Lower leg skin (tissue), 4 donors: ENCODE data around the gene RXYLT1. TPM values are rescaled to one million over a fixed set of nuclear protein-coding genes. Genes with fewer than 3 reads are reported as not detected.

Experiments used
- DNase-seq, 2 donors: peaks; one replicate each; pipeline ENCODE4 v3.0.0-alpha.2; 2019; ENCODE audit warnings: low spot score in 2 of 2
- H3K4me3 ChIP-seq: fragments of 200-600 bp; sonication (generic); 2 replicates; pipeline ENCODE4 v1.5.1; 2017; ENCODE audit warnings: mild to moderate bottlenecking, low read depth; ENCODE audit not compliant: poor library complexity, severe bottlenecking
- POLR2A ChIP-seq, 2 donors: fragments of 450-650 bp; IDR thresholded peaks; one replicate each; pipeline ENCODE4 v1.6.1; 2016 to 2017; ENCODE audit warnings: antibody characterized with exemption in 2 of 2, mild to moderate bottlenecking in 1 of 2, moderate library complexity in 1 of 2
- WGBS, 2 donors: methylation state at CpG; one replicate each; pipeline ENCODE4 v1.1.5; 2018; 5-methylcytosine and 5-hydroxymethylcytosine counted together
- intact Hi-C: fragments of 100-400 bp; cut with DNase I; formaldehyde crosslinking; loops from one replicate; pipeline ENCODE4 v1.15.0; 2023; ENCODE audit warnings: low total_unique reads
- total RNA-seq, 4 donors: library from RNA; depleted of rRNA; stranded (reverse); fragments of >200 nt; gene quantifications; one replicate each; pipeline ENCODE4 v1.1.0, GENCODE V29; 2016
- TF ChIP-seq, protein P1 (sequence below), 3 donors: fragments of 450-650 bp; IDR thresholded peaks; one replicate each; pipeline ENCODE4 v1.5.1; 2016; ENCODE audit warnings: antibody characterized with exemption in 3 of 3, mild to moderate bottlenecking in 3 of 3, moderate library complexity in 2 of 3

Gene RXYLT1
- total RNA-seq, 4 donors from 2014 or later: 10.1 to 16.4 (median 14.7) TPM

DNA sequence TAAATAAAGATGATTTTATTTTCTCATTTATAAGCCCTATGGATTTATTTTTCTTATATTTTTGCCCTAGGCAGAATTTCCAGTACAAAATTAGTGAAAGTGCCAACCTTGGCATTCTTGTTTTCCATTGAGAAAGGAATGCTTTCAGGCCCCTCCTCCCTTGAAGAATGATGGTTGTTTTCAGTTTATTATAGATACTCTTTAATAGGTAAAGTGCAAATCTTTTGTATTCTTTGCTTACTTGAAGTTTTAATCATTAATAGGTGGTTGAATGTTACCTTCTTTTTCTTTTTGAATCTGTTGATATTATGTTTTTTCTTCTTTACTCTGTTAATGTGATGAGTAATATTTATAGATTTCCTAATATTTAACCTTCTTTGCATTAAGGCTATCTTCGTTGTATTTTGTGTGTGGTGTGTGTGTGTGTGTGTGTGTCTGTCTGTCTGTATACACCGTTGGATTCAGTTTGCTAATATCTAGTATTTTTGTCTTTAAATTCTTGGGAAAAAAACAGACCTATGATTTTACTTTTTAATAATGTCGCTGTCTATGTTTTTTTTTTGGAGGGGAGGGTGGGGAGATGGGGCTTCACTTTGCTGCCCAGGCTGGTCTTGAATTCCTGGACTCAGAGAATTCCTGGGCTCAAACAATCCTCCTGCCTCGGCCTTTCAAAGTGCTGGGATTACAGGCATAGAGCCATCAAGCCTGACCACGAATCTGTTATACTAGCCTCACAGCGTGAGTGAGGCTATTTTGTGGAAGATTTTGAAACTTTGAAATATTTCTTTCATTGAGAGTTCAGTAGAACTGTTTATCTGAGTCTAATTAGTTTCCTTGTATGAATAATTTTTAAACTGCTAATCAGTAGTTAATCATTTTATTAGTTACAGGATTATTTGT, 78.3 kb downstream of the RXYLT1 start:
- WGBS, 2 donors: 61 to 71% methylated on average over 6 of the region's 6 CpGs
- no peak for TF ChIP-seq POLR2A (IDR thresholded peaks at IDR 0.05)
- TF ChIP-seq, protein P1, sequence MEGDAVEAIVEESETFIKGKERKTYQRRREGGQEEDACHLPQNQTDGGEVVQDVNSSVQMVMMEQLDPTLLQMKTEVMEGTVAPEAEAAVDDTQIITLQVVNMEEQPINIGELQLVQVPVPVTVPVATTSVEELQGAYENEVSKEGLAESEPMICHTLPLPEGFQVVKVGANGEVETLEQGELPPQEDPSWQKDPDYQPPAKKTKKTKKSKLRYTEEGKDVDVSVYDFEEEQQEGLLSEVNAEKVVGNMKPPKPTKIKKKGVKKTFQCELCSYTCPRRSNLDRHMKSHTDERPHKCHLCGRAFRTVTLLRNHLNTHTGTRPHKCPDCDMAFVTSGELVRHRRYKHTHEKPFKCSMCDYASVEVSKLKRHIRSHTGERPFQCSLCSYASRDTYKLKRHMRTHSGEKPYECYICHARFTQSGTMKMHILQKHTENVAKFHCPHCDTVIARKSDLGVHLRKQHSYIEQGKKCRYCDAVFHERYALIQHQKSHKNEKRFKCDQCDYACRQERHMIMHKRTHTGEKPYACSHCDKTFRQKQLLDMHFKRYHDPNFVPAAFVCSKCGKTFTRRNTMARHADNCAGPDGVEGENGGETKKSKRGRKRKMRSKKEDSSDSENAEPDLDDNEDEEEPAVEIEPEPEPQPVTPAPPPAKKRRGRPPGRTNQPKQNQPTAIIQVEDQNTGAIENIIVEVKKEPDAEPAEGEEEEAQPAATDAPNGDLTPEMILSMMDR (IDR thresholded peaks at IDR 0.05): no peak
- no peak for DNase-seq
- H3K4me3 ChIP-seq: no peak overlapping the region
- intact Hi-C loops: no loop called here

Other genes starting within 250 kb of the RXYLT1 start
- gene DPY19L2, start 111.4 kb upstream of the RXYLT1 start, total RNA-seq: 1 to 10 TPM in 3 of 4 donors, under 1 TPM in 1; 0.95 to 7.6 (median 3.1) TPM
- gene SRGAP1, start 64.8 kb downstream of the RXYLT1 start, total RNA-seq: 1 to 10 TPM; 1.3 to 6.0 (median 1.7) TPM